Erythroblast (primary cell): ENCODE results near the gene CFAP410.
"Not testable (repeated sequence)": the region's sequence is repeated elsewhere in the genome, so short reads cannot be mapped to it uniquely, and the experiment has no call there.

Experiments
- DNase-seq, 2 experiments: peaks; one replicate each; lab custom pipeline; 2025; lab: John Stamatoyannopoulos, UW
- GATA1 ChIP-seq: IDR thresholded peaks from 2 replicates; pipeline ENCODE4 v1.6.1; 2011; ENCODE audit warnings: low read depth, mild to moderate bottlenecking, control low read depth, low read length, moderate library complexity
- POLR2A ChIP-seq: IDR thresholded peaks from 2 replicates; pipeline ENCODE4 v1.6.1; 2011; ENCODE audit warnings: mild to moderate bottlenecking, low read length

Gene CFAP410

DNA sequence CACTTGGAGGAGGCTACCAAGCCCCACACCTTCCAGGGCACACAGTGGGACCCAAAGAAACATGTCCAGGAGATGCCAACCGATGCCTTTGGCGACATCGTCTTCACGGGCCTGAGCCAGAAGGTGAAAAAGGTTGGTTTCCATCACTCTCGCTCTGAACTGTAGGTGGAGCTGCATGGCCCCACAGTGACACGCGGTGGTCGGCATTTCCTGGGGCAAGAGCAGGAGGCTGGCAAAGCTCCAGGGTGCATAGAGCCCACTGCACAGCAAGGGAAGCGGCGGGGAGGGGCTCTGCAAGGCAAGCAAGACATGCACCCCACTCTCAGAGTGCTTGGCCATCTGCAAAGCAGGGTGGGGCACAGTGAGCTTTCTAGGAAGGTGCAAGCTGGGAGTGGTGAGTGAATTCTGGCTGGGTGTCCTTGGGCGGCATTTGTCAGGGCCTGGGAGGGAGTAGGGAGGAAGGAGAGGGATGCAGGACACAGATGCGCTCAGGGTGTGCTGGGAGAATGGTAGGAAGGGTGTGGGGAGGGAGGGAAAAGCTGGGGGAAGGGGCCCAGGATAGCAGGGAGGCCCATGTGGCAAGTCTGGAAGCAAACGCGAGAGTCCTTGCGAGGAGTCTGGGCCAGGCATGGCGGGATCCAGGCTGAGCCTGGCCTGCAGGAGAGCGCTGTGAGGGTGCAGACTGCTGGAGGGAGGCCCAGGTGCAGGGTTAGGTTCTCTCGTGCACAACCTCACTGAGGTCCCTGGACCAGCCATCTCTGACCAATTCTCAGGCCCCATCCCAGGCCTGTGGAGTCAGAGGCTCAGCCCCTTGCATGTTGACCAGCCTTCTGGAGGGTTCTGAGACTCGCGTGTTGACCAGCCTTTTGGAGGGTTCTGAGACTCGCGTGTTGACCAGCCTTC, 25.2 kb upstream of the CFAP410 start:
- DNase-seq: no peak
- TF ChIP-seq POLR2A: no peak
- no peak for TF ChIP-seq GATA1

DNA sequence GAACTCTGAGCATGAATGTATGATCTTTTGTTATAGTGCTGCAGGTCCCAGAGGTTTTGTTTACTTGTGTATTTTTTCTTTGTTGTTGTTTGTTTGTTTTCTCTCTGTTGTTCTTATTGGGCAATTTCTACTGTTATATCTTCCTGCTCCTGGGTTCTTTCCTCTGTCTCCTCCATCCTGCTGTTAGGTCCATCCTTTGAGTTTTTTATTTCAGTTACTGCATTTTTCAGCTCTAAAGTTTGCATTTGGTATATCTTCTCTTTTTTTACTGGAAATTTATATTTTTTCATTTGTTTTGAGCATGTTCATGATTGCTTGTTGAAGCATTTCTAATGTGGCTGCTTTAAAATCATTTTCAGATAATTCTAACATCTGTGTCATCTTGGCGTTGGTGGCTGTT, 24.1 kb upstream of the CFAP410 start:
- no peak for TF ChIP-seq POLR2A
- TF ChIP-seq GATA1: no peak
- DNase-seq: no peak

DNA sequence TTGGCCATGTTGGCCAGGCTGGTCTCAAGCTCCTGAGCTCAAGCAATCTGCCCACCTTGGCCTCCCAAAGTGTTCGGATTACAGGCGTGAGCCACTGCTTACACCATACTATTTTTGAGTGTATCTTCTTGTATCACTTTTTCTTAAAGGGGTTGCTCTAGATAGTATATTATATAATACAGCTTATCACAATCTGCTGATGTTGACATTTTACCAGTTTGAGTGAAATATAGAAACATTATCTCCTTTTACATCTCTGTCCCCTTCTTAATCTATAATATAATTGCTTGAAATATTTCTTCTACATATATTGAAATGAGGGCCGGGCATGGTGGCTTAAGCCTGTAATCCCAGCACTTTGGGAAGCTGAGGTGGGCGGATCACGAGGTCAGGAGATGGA, 22.7 kb upstream of the CFAP410 start:
- not testable (repeated sequence) for DNase-seq

DNA sequence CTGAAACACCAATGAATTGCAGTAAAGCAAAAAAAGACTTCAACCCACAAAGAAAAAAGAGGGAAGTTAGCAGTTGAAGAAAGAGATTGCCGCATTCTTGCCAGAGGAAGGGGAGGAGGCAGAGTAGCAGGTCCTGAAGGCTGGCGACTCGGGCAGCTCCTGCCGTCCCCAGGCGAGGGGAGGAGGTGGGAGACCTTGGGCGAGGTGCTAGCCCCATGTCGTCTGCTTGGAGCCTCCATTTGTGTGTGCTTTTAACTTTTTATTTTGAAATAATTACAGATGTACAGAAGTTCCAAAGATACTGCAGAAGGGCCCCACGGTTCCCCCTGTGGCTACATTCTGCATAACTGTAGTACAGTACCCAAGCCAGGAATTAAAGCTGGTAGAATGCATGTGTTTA, 21.0 kb upstream of the CFAP410 start:
- TF ChIP-seq POLR2A (no peak), GATA1 (no peak)

DNA sequence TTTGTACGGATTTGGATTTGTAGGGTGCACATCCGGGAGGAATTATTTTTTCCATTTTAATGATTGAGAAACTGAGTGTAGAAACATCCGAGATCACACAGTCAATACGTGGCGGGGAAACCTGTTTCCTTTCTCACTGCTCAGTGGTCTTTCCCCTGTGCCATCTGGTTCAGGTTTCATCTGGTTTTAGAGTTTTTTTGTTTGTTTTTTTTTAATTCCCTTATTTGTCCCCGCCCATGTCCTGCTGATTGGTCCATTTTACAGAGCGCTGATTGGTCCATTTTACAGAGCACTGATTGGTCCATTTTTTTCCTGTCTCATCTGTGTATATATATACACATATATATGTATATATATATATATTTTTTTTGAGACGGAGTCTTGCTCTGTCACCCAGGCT, 20.2 kb upstream of the CFAP410 start:
- DNase-seq: no peak
- TF ChIP-seq GATA1 (no peak), POLR2A (no peak)

More for the DNA sequence above, 21.0 kb upstream of the CFAP410 start:
- DNase-seq: no peak

DNA sequence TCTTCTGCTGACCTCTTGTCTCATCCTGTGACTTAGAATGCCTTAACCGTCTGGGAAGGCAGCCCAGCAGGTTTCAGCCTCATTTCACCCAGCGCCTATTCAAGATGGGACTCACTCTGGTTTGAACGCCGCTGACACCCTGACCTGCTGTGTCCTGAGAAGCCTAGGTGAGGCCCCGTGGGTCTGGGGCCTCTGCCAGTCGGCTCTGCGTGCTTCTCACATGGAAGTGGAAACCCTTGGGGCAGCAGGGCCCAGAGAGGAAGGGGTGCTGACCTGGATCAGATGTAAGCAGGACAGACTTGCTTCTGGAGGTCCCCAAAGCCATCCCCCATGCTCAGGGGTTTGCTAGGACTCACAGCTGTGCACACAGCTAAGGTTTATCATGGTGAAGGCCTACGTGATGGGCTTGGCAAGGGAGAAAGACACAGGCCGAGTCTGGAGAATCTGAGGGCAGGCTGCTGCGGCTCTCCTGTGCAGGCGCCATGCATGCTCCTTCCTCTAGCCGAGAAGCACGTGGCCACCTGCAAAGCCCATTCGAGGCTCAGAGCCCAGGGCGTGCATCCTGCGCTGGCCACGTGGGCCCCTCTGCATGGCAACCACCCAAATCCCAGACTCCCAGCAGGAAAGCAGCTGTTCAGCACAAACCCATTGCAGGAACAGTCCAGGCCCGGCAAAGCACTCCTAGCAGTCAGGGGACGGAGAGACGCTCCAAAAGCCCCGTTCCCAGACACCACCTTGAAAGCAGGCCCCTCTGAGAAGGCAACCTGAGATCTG, 18.1 kb upstream of the CFAP410 start:
- TF ChIP-seq POLR2A (no peak), GATA1 (no peak)

DNA sequence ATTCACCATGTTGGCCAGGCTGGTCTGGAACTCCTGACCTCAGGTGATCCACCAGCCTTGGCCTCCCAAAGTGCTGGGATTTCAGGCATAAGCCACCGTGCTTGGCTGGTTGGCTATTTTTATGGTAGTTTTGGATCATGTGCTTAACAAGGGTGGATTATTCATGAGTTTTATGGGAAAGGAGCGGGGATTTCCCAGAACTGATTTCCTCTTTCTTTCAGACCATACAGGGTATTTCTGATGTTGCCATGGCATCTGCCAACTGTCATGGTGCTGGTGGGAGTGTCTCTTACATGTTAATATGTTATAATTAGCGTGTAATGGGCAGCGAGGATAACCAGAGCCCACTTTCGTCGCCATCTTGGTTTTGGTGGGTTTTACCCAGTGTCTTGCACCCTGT, 17.4 kb upstream of the CFAP410 start:
- TF ChIP-seq GATA1 (no peak), POLR2A (no peak)

More for the DNA sequence above, 18.1 kb upstream of the CFAP410 start:
- DNase-seq: no peak

DNA sequence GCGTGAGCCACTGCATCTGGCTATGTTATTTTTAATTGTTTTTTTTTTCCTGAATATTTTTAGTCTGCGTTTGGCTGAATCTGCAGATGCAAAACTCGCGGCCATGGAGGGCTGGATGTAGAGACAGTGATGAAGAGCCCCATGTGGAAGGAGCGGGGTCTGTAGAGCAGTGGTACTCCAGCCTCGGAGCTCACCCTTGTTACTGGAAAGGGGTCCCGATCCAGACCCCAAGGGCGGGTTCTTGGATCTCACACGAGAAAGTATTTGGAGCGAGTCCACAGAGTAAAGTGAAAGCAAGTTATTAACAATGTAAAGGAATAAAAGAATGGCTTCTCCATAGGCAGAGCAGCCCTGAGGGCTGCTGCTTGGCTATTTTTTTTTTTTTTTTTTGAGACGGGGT, 17.0 kb upstream of the CFAP410 start:
- TF ChIP-seq POLR2A (no peak), GATA1 (no peak)
- no peak for DNase-seq

More for the DNA sequence above, 17.4 kb upstream of the CFAP410 start:
- DNase-seq: no peak

DNA sequence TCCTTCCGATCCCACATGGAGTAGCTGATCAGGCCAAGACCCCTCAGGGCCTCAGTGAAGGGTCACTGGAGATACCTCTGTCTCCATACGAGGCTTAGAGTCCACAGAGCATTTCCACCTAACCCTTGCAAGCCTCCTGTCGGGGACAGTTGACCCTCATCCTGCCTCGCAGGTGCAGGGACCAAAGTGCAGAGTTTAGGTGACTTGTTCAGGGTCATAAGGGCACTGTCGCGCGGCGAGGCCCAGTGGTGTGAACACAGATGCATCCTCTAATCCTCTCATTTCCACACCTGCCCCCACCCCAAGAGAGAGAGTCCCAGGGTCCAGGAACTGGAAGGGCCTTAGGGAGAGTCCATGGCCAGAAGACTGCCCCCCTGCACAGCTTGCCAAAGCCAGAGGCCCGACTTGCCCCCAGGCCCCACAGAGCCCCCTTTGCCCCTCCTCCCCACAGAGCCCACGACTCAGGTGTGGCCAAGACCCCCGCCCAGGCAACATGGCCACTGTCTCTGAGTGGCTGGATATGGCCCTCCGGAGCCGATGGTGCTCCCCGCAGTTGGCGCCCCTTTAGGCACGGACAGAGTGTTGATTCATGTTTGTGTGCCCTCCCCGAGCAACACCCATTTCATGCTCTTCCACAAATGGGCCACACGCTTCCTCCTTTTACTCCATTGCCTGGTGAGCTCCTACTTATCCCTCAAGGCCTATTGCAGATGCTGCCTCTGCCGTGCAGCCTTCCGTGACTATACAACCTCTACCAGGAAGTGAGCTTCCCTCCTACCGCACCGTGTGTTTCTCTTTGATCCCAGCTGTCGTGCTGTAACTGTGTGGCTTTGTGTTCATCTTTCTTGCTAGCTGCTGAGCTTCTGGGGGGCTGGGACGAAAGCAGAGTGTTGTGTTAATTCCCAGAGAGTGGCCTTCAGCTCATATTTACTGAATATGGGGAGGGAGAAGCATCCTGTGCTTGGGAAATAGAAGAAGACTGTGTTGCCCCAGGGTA, 15.9 kb upstream of the CFAP410 start:
- no peak for DNase-seq
- TF ChIP-seq POLR2A: no peak
- no peak for TF ChIP-seq GATA1

DNA sequence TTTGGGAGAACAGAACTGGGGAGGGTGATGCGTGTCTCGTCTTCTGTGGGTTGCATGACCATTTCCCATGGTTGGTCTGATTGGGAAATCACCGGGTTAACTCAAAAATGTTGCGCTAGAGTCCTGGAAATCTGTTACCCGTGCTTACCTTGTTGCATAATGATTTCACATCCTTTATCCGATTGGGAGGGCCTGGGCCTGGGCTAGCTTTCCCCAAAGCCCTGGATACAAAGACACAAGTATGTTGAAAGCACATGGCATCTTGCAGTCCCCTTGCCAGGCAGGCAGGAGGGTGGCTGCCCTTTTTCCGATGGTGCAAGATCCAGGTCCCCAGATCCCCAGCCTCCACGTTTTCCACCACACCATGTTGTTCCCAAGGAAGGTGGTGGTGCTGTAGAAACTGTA, 14.8 kb upstream of the CFAP410 start:
- TF ChIP-seq GATA1: no peak
- TF ChIP-seq POLR2A: no peak
- no peak for DNase-seq

DNA sequence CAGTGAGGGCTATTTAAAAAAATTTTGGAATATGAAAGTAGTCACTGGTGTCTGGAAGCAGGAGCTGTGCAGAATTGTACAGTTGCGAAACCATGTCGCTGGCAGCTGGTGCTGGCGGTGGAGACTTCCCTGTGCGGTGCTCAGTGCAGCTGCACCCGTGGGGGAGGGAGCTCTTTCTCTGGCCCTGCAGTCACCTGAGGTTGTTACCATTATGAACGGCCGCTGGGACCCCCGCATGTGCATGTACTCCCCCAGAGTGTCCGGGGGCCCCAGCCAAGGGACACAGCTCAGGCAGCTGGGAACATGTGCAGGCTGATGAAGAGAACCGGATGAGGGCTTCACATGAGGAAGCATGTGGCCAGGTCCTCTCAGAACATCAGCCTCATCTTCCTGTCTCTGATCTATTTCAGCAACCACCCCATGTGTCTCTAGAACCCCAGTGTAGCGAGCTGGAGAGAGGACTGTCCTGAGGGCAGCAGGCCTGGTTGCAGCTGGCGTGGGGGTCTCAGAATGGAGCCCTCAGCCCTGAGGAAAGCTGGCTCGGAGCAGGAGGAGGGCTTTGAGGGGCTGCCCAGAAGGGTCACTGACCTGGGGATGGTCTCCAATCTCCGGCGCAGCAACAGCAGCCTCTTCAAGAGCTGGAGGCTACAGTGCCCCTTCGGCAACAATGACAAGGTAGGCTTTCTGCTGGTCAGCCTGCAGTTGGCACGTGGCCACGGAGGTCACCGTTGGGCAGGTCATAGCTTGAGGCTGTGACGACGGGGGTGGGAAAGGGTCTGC, 14.2 kb upstream of the CFAP410 start, which contains the start of gene TRPM2:
TSS of gene TRPM2 (plus strand) at position 431 of the 780 bp plus-strand sequence. CDS start at position 511, 80 bp downstream.
- no peak for DNase-seq
- TF ChIP-seq GATA1: no peak
- no peak for TF ChIP-seq POLR2A

DNA sequence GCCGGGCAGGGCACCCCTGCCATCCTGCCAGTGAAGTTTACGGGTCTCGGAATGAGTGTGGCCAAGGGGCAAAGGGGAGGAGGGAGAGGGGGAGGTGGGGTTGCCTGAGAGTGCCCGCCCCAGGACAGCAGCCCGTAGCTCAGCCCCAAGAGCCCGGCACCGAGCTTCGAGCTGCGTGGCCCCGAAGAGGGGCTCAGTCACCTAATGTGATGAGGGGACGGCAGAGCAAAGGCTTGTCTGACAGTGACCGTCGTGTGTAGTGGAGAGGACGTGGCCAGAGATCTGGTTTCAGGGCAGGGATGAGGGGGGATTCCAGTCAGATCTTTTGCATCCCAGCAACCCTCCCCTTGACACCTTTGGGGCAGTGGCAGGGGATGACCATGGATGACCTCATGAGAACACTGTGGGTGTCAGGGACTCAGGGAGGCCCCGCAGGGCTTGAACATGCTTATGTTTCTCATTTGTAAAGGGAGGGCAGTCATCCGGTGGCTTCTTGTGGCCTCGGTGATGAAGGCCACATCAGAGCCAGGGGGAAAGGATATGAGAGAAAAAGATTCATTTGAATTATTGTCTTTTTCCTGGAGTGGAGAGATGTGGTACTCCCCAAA, 13.2 kb upstream of the CFAP410 start:
- TF ChIP-seq POLR2A (no peak), GATA1 (no peak)
- no peak for DNase-seq
